OCI-LY3 (cell line): ENCODE measurements around the gene SASH1.

Experiments
- H2AFZ ChIP-seq: fragments of 200-600, 300-600 bp; shearing (Covaris generic); 2 replicates; pipeline ENCODE4 v1.6.0; 2014; ENCODE audit warnings: antibody characterized with exemption, low read depth, low read length
- H3K27ac ChIP-seq: fragments of 200-600, 300-600 bp; sonication (generic); 2 replicates; pipeline ENCODE4 v1.5.1; 2014; ENCODE audit warnings: mild to moderate bottlenecking, low read length, moderate library complexity, mixed read lengths
- H3K27me3 ChIP-seq: fragments of 200-600, 300-600 bp; sonication (generic); 2 replicates; pipeline ENCODE4 v1.6.1; 2014; ENCODE audit warnings: low read depth, low read length, mixed read lengths
- H3K36me3 ChIP-seq: fragments of 200-600, 300-600 bp; sonication (generic); replicated peaks from 2 replicates; pipeline ENCODE3; 2014; ENCODE audit warnings: low read depth, low read length, mixed read lengths
- H3K4me1 ChIP-seq: fragments of 300-600, 200-600 bp; sonication (generic); 2 replicates; pipeline ENCODE4 v1.6.1; 2014; ENCODE audit warnings: low read length, mixed read lengths
- H3K4me2 ChIP-seq: fragments of 200-600, 300-600 bp; sonication (generic); 2 replicates; pipeline ENCODE4 v1.6.1; 2014; ENCODE audit warnings: low read length, mixed read lengths
- H3K4me3 ChIP-seq: fragments of 300-600, 200-600 bp; sonication (generic); 2 replicates; pipeline ENCODE4 v1.5.1; 2014; ENCODE audit warnings: antibody characterized with exemption, mild to moderate bottlenecking, low read length, moderate library complexity
- H3K79me2 ChIP-seq: fragments of 300-600, 200-600 bp; shearing (Covaris generic); 2 replicates; pipeline ENCODE4 v1.6.1; 2014; ENCODE audit warnings: mild to moderate bottlenecking, low read length, mixed read lengths
- H3K9ac ChIP-seq: fragments of 300-600, 200-600 bp; shearing (Covaris generic); 2 replicates; pipeline ENCODE4 v1.6.0; 2014; ENCODE audit warnings: mild to moderate bottlenecking, low read length, moderate library complexity
- H3K9me3 ChIP-seq: fragments of 200-600, 300-600 bp; shearing (Covaris generic); 2 replicates; pipeline ENCODE4 v1.6.1; 2014; ENCODE audit warnings: low read length, mixed read lengths; ENCODE audit not compliant: insufficient read depth
- H4K20me1 ChIP-seq: fragments of 200-600, 300-600 bp; sonication (generic); 2 replicates; pipeline ENCODE4 v1.6.1; 2016; ENCODE audit warnings: low read length, mixed read lengths; ENCODE audit not compliant: insufficient read depth
- CTCF ChIP-seq: fragments of 200-600, 300-600 bp; sonication (generic); IDR thresholded peaks from 2 replicates; pipeline ENCODE4 v1.5.1; 2014; ENCODE audit warnings: antibody characterized with exemption, low read length, low read depth
- EZH2phosphoT487 ChIP-seq: fragments of 200-600 bp; shearing (Covaris generic); IDR thresholded peaks from 2 replicates; pipeline ENCODE4 v1.6.1; 2018; ENCODE audit warnings: antibody characterized with exemption, mixed run types, low read depth

Gene SASH1

GRCh38 chr6:148548749-148549140, 206.1 kb downstream of the SASH1 start:
- TF ChIP-seq EZH2phosphoT487 (no peak), CTCF (no peak)
- Histone ChIP-seq H3K4me3 (no peak overlapping the region), H3K9ac (no peak overlapping the region), H3K4me2 (no peak overlapping the region), H3K79me2 (no peaks in the 10 kb centered on the region), H3K27ac (no peak overlapping the region), H2AFZ (no peak overlapping the region), H4K20me1 (no peaks in the 10 kb centered on the region), H3K27me3 (peaks cover 5% of the 10 kb centered on the region; the same call in 1 of the 2 replicates), H3K9me3 (no peaks in the 10 kb centered on the region), H3K4me1 (no peaks in the 10 kb centered on the region), H3K36me3 (no peaks in the 10 kb centered on the region)

GRCh38 chr6:148550569-148550968, 207.9 kb downstream of the SASH1 start:
- no peaks in the 10 kb centered on the region for H4K20me1 ChIP-seq
- no peak overlapping the region for H3K4me2 ChIP-seq
- H3K79me2 ChIP-seq = no peaks in the 10 kb centered on the region
- no peaks in the 10 kb centered on the region for H3K36me3 ChIP-seq
- no peak overlapping the region for H2AFZ ChIP-seq
- peaks cover 6% of the 10 kb centered on the region; the same call in 1 of the 2 replicates for H3K27me3 ChIP-seq
- no peak overlapping the region for H3K9ac ChIP-seq
- H3K4me3 ChIP-seq = no peak overlapping the region
- no peaks in the 10 kb centered on the region for H3K9me3 ChIP-seq
- no peak for TF ChIP-seq CTCF
- TF ChIP-seq EZH2phosphoT487 = no peak
- no peak overlapping the region for H3K27ac ChIP-seq
- H3K4me1 ChIP-seq = no peaks in the 10 kb centered on the region

GRCh38 chr6:148551226-148551625, 208.6 kb downstream of the SASH1 start:
- peaks cover 6% of the 10 kb centered on the region; the same call in 1 of the 2 replicates for H3K27me3 ChIP-seq
- H3K79me2 ChIP-seq = no peaks in the 10 kb centered on the region
- TF ChIP-seq EZH2phosphoT487 (no peak), CTCF (no peak)
- no peaks in the 10 kb centered on the region for H3K36me3 ChIP-seq
- H2AFZ ChIP-seq = no peak overlapping the region
- H4K20me1 ChIP-seq = no peaks in the 10 kb centered on the region
- no peak overlapping the region for H3K4me3 ChIP-seq
- H3K9ac ChIP-seq = no peak overlapping the region
- H3K4me1 ChIP-seq = no peaks in the 10 kb centered on the region
- no peak overlapping the region for H3K4me2 ChIP-seq
- no peaks in the 10 kb centered on the region for H3K9me3 ChIP-seq
- no peak overlapping the region for H3K27ac ChIP-seq

GRCh38 chr6:148556410-148556809, 213.8 kb downstream of the SASH1 start:
- no peak overlapping the region for H2AFZ ChIP-seq
- H3K4me2 ChIP-seq = no peak overlapping the region
- H3K4me3 ChIP-seq = no peak overlapping the region
- H3K4me1 ChIP-seq = no peaks in the 10 kb centered on the region
- H3K9ac ChIP-seq = no peak overlapping the region
- H3K36me3 ChIP-seq = no peaks in the 10 kb centered on the region
- H3K79me2 ChIP-seq = no peaks in the 10 kb centered on the region
- no peaks in the 10 kb centered on the region for H4K20me1 ChIP-seq
- peaks cover 6% of the 10 kb centered on the region; the same call in 1 of the 2 replicates for H3K27me3 ChIP-seq
- TF ChIP-seq CTCF = no peak
- no peaks in the 10 kb centered on the region for H3K9me3 ChIP-seq
- no peak overlapping the region for H3K27ac ChIP-seq
